GM23338 (cell line): ENCODE measurements around the gene KCNIP1. TPM values are rescaled to one million over a fixed set of nuclear protein-coding genes. Genes with fewer than 3 reads are reported as not detected.

Experiments used
- ATAC-seq: fragments of 200-7000 bp; cut with Tn5 transposase; 3 replicates; pipeline ENCODE4 v1.9.1; 2020
- DNase-seq: peaks from one replicate; pipeline ENCODE4 v3.0.0-alpha.2; 2015; ENCODE audit warnings: low spot score
- H2AFZ ChIP-seq: fragments of 200-600 bp; sonication (generic); 2 replicates; pipeline ENCODE4 v1.8.0; 2016; ENCODE audit warnings: antibody characterized with exemption, mild to moderate bottlenecking, moderate library complexity
- H3F3A ChIP-seq: fragments of 200-600 bp; sonication (generic); replicated peaks from 2 replicates; pipeline ENCODE4 v1.8.0; 2017; ENCODE audit warnings: antibody characterized with exemption, mixed run types, low read depth
- H3K27ac ChIP-seq: fragments of 200-600 bp; sonication (generic); 2 replicates; pipeline ENCODE4 v1.6.1; 2016; ENCODE audit warnings: low read depth
- H3K27me3 ChIP-seq: fragments of 200-600 bp; sonication (generic); 2 replicates; pipeline ENCODE4 v1.8.0; 2016; ENCODE audit warnings: mild to moderate bottlenecking, mixed run types, moderate library complexity; ENCODE audit not compliant: insufficient read depth
- H3K36me3 ChIP-seq: fragments of 200-600 bp; sonication (generic); 2 replicates; pipeline ENCODE4 v1.8.0; 2016; ENCODE audit warnings: mild to moderate bottlenecking; ENCODE audit not compliant: insufficient read depth
- H3K4me1 ChIP-seq: fragments of 200-600 bp; sonication (generic); 2 replicates; pipeline ENCODE4 v1.8.0; 2016; ENCODE audit warnings: mild to moderate bottlenecking, moderate library complexity; ENCODE audit not compliant: insufficient read depth
- H3K4me2 ChIP-seq: fragments of 200-600 bp; sonication (generic); 2 replicates; pipeline ENCODE4 v1.7.1; 2017; ENCODE audit warnings: mixed run types
- H3K4me3 ChIP-seq: fragments of 200-600 bp; sonication (generic); 2 replicates; pipeline ENCODE4 v1.6.1; 2016; ENCODE audit warnings: mixed run types
- H3K79me2 ChIP-seq: fragments of 200-600 bp; sonication (generic); replicated peaks from 2 replicates; pipeline ENCODE4 v1.8.0; 2017; ENCODE audit warnings: mild to moderate bottlenecking; ENCODE audit not compliant: insufficient read depth
- H3K9me2 ChIP-seq: fragments of 200-600 bp; sonication (generic); 2 replicates; pipeline ENCODE4 v1.8.0; 2017; ENCODE audit not compliant: insufficient read depth
- H4K20me1 ChIP-seq: fragments of 200-600 bp; sonication (generic); replicated peaks from 2 replicates; pipeline ENCODE4 v1.8.0; 2017; ENCODE audit warnings: mild to moderate bottlenecking; ENCODE audit not compliant: insufficient read depth
- H3K27ac Mint-ChIP-seq: 2 replicates; pipeline ENCODE4 v1.8.0; 2020; ENCODE audit warnings: inconsistent platforms, mild to moderate bottlenecking, moderate library complexity, mixed read lengths
- H3K27me3 Mint-ChIP-seq: 3 replicates; pipeline ENCODE4 v1.8.0; 2022; ENCODE audit warnings: low read depth, mild to moderate bottlenecking, moderate library complexity, mixed read lengths, inconsistent platforms; ENCODE audit not compliant: insufficient read depth, poor library complexity
- H3K36me3 Mint-ChIP-seq: 3 replicates; pipeline ENCODE4 v1.8.0; 2021; ENCODE audit warnings: low read depth, mild to moderate bottlenecking, inconsistent platforms, moderate library complexity, mixed read lengths
- H3K4me1 Mint-ChIP-seq: 3 replicates; pipeline ENCODE4 v1.8.0; 2020; ENCODE audit warnings: mild to moderate bottlenecking, inconsistent platforms, mixed read lengths
- H3K4me3 Mint-ChIP-seq: 3 replicates; pipeline ENCODE4 v1.8.0; 2021; ENCODE audit warnings: moderate library complexity, mild to moderate bottlenecking, inconsistent platforms, mixed read lengths
- H3K9me3 Mint-ChIP-seq: 3 replicates; pipeline ENCODE4 v1.8.0; 2020; ENCODE audit warnings: moderate library complexity, mild to moderate bottlenecking, inconsistent platforms, mixed read lengths
- CREB1 ChIP-seq: fragments of 250-450 bp; sonication (Bioruptor Pico); IDR thresholded peaks from 2 replicates; pipeline ENCODE4 v1.5.0; 2020; ENCODE audit warnings: low read depth, mild to moderate bottlenecking, moderate library complexity
- EZH2 ChIP-seq: fragments of 200-600 bp; sonication (generic); IDR thresholded peaks from one replicate; pipeline ENCODE4 v1.8.0; 2017; ENCODE audit warnings: antibody characterized with exemption, mild to moderate bottlenecking, low read depth; ENCODE audit not compliant: unreplicated experiment
- EZH2phosphoT487 ChIP-seq: fragments of 200-600 bp; sonication (generic); IDR thresholded peaks from one replicate; pipeline ENCODE4 v1.8.1; 2018; ENCODE audit warnings: antibody characterized with exemption; ENCODE audit not compliant: unreplicated experiment
- JUNB ChIP-seq: IDR thresholded peaks from one replicate; pipeline ENCODE4 v1.6.1; 2016; ENCODE audit warnings: antibody characterized with exemption; ENCODE audit not compliant: unreplicated experiment
- NANOG ChIP-seq: IDR thresholded peaks from 2 replicates; pipeline ENCODE4 v1.6.1; 2016; ENCODE audit warnings: antibody characterized with exemption, borderline replicate concordance
- POLR2AphosphoS5 ChIP-seq: IDR thresholded peaks from 2 replicates; pipeline ENCODE4 v1.6.1; 2016; ENCODE audit warnings: antibody characterized with exemption, low read depth
- STAT1 ChIP-seq: IDR thresholded peaks from one replicate; pipeline ENCODE4 v1.6.1; 2016; ENCODE audit warnings: antibody characterized with exemption; ENCODE audit not compliant: unreplicated experiment
- ZNF114 ChIP-seq: fragments of 250-450 bp; sonication (Bioruptor Pico); IDR thresholded peaks from 2 replicates; pipeline ENCODE4 v1.5.0; 2020; ENCODE audit warnings: mild to moderate bottlenecking, moderate library complexity
- ZNF331 ChIP-seq: fragments of 250-450 bp; sonication (Bioruptor Pico); IDR thresholded peaks from 2 replicates; pipeline ENCODE4 v1.5.0; 2020; ENCODE audit warnings: low read depth, mild to moderate bottlenecking, moderate library complexity
- polyA plus RNA-seq: library from polyadenylated mRNA; unstranded; fragments of >200 nt; fragmentation: Nextera tagmentation; extraction: Ambion mirVana; gene quantifications from 2 replicates; pipeline ENCODE4 v1.2.1, GENCODE V29; 2016
- total RNA-seq: library from RNA; depleted of rRNA; stranded (reverse); fragments of >200 nt; shearing (Covaris generic); gene quantifications from 2 replicates; pipeline ENCODE4 v1.2.3, GENCODE V29; 2014
- TF ChIP-seq, protein P1 (sequence below), 2 experiments: fragments of 200-600 bp in 1 of 2; sonication (generic) in 1 of 2; conservative IDR thresholded peaks; 2 replicates each; pipeline versions ENCODE4 v1.5.1 to v1.6.1; 2016 to 2017; ENCODE audit warnings: antibody characterized with exemption in 2 of 2, low read depth in 2 of 2, mild to moderate bottlenecking in 2 of 2, moderate library complexity in 1 of 2
- TF ChIP-seq, protein P2 (sequence below): IDR thresholded peaks from 2 replicates; pipeline ENCODE4 v1.6.1; 2016; ENCODE audit warnings: antibody characterized with exemption
- TF ChIP-seq, protein P3 (sequence below): IDR thresholded peaks from one replicate; pipeline ENCODE4 v1.6.1; 2018; ENCODE audit warnings: antibody characterized with exemption; ENCODE audit not compliant: unreplicated experiment

KCNIP1 gene
- total and polyA plus RNA-seq, 2 experiments from 2014 or later, result 0.31 to 0.87 TPM

DNA sequence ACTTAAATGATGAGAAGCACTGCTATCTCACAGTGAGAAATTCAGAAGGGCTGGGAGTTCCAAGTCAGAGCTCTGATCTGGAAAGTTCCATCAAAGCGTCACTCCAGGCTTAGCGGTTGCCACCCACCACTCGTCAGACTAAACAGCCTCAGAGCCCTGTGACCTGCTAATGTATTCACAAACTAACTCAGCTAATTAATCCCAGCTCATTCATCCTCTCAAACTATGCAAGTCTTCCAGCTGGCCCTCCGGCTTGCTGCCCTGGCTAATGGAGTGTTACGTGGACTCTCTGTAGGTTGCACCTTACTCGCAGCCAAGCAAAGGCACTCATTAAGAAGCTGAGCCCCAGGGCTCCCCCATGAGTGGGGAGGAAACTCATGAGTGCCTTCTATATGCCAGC lies 197.5 kb downstream of the KCNIP1 start:
- H3K36me3 Mint-ChIP-seq, result no peaks in the 10 kb centered on the region
- H3K4me2 ChIP-seq, result no peak overlapping the region
- DNase-seq, result no peak
- H3K27ac Mint-ChIP-seq, result no peak overlapping the region
- H3K4me3 ChIP-seq, result no peak overlapping the region
- H3K9me2 ChIP-seq, result no peaks in the 10 kb centered on the region
- no peaks in the 10 kb centered on the region for H3F3A ChIP-seq
- TF ChIP-seq POLR2AphosphoS5 (no peak), ZNF331 (no peak)
- H3K79me2 ChIP-seq, result no peaks in the 10 kb centered on the region
- ATAC-seq, result no peak
- peaks cover 6% of the 10 kb centered on the region for H3K27me3 Mint-ChIP-seq
- H3K4me3 Mint-ChIP-seq, result no peak overlapping the region
- H2AFZ ChIP-seq, result 0 out of 2 replicates have a peak overlapping the region, but pooled peaks have one; percentile 28
- no peaks in the 10 kb centered on the region for H3K36me3 ChIP-seq
- H3K27ac ChIP-seq, result no peak overlapping the region
- H3K27me3 ChIP-seq, result no peaks in the 10 kb centered on the region
- H3K4me1 Mint-ChIP-seq, result peaks cover 12% of the 10 kb centered on the region
- H4K20me1 ChIP-seq, result no peaks in the 10 kb centered on the region
- no peaks in the 10 kb centered on the region for H3K9me3 Mint-ChIP-seq
- H3K4me1 ChIP-seq, result peaks cover 6% of the 10 kb centered on the region; the same call in 1 of the 2 replicates

DNA sequence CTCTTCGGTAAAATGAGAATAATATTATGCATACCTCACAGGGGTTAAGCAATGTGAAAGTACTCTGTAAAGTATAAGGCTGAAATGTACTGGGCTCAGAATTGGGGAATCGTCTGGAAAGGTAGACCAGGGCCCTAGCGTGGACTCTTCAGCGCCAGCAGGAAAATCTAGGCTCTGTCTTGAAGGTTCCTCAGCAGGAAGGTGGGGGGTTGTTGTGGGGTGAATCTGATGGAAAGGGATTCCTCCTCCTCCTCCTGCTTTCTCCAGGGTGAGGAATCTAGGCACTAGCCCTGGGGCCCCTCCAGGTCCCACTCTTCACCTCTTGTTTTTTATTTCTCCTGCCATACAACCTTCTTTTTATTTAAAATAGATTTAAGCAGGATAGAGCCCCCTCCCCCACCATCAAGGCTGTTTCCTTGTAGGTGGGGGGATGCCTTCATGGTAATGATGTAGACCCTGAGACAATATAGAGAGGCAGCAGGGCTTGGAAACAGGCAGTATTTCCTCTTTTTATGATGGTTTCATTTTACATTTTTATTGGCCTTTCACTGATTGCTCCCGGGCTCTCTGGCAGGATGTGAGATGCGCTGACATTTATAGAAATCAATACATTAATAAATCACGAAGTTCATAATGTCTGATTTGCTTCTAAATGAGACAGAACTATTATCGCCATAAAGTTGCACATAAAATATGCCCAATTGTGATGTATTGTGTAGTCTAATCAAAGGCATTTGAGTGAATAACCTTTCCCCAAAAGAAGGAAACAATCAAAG lies 200.8 kb downstream of the KCNIP1 start:
- H3K4me1 Mint-ChIP-seq, result peaks cover 12% of the 10 kb centered on the region
- Histone ChIP-seq H4K20me1 (no peaks in the 10 kb centered on the region), H3K4me1 (peaks cover 6% of the 10 kb centered on the region; the same call in 1 of the 2 replicates), H3K4me2 (peak overlapping the region; percentile 15; the same call in 1 of the 2 replicates), H3K9me2 (no peaks in the 10 kb centered on the region; the same call in 1 of the 2 replicates), H3K4me3 (no peak overlapping the region), H3K27ac (no peak overlapping the region), H3K36me3 (no peaks in the 10 kb centered on the region), H3F3A (no peaks in the 10 kb centered on the region), H3K27me3 (no peaks in the 10 kb centered on the region), H2AFZ (peak overlapping the region; percentile 90), H3K79me2 (no peaks in the 10 kb centered on the region)
- H3K27me3 Mint-ChIP-seq, result peaks cover 5% of the 10 kb centered on the region
- peaks cover 4% of the 10 kb centered on the region; the same call in 2 of the 3 replicates for H3K9me3 Mint-ChIP-seq
- H3K27ac Mint-ChIP-seq, result no peak overlapping the region
- H3K36me3 Mint-ChIP-seq, result no peaks in the 10 kb centered on the region
- no peak for DNase-seq
- peak; percentile 56 for ATAC-seq
- no peak overlapping the region for H3K4me3 Mint-ChIP-seq
- TF ChIP-seq NANOG, result no peak
- TF ChIP-seq, protein P1, sequence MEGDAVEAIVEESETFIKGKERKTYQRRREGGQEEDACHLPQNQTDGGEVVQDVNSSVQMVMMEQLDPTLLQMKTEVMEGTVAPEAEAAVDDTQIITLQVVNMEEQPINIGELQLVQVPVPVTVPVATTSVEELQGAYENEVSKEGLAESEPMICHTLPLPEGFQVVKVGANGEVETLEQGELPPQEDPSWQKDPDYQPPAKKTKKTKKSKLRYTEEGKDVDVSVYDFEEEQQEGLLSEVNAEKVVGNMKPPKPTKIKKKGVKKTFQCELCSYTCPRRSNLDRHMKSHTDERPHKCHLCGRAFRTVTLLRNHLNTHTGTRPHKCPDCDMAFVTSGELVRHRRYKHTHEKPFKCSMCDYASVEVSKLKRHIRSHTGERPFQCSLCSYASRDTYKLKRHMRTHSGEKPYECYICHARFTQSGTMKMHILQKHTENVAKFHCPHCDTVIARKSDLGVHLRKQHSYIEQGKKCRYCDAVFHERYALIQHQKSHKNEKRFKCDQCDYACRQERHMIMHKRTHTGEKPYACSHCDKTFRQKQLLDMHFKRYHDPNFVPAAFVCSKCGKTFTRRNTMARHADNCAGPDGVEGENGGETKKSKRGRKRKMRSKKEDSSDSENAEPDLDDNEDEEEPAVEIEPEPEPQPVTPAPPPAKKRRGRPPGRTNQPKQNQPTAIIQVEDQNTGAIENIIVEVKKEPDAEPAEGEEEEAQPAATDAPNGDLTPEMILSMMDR (conservative IDR thresholded peaks at IDR 0.05; ENCODE audit: low read depth in 2 of 2), result no peak
- TF ChIP-seq EZH2phosphoT487, result no peak
- TF ChIP-seq, protein P2, sequence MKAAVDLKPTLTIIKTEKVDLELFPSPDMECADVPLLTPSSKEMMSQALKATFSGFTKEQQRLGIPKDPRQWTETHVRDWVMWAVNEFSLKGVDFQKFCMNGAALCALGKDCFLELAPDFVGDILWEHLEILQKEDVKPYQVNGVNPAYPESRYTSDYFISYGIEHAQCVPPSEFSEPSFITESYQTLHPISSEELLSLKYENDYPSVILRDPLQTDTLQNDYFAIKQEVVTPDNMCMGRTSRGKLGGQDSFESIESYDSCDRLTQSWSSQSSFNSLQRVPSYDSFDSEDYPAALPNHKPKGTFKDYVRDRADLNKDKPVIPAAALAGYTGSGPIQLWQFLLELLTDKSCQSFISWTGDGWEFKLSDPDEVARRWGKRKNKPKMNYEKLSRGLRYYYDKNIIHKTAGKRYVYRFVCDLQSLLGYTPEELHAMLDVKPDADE, result no peak
- no peak for TF ChIP-seq CREB1 (CRISPR knock-in tag)
- TF ChIP-seq STAT1, result no peak
- TF ChIP-seq, protein P3, sequence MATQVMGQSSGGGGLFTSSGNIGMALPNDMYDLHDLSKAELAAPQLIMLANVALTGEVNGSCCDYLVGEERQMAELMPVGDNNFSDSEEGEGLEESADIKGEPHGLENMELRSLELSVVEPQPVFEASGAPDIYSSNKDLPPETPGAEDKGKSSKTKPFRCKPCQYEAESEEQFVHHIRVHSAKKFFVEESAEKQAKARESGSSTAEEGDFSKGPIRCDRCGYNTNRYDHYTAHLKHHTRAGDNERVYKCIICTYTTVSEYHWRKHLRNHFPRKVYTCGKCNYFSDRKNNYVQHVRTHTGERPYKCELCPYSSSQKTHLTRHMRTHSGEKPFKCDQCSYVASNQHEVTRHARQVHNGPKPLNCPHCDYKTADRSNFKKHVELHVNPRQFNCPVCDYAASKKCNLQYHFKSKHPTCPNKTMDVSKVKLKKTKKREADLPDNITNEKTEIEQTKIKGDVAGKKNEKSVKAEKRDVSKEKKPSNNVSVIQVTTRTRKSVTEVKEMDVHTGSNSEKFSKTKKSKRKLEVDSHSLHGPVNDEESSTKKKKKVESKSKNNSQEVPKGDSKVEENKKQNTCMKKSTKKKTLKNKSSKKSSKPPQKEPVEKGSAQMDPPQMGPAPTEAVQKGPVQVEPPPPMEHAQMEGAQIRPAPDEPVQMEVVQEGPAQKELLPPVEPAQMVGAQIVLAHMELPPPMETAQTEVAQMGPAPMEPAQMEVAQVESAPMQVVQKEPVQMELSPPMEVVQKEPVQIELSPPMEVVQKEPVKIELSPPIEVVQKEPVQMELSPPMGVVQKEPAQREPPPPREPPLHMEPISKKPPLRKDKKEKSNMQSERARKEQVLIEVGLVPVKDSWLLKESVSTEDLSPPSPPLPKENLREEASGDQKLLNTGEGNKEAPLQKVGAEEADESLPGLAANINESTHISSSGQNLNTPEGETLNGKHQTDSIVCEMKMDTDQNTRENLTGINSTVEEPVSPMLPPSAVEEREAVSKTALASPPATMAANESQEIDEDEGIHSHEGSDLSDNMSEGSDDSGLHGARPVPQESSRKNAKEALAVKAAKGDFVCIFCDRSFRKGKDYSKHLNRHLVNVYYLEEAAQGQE, result no peak
- no peak for TF ChIP-seq ZNF114 (CRISPR knock-in tag)
- TF ChIP-seq EZH2, result no peak
- TF ChIP-seq JUNB, result no peak
- no peak for TF ChIP-seq ZNF331
